Measurements from ENCODE around the gene GRM2.

- no peak for TF ChIP-seq POLR2A (IDR thresholded peaks at IDR 0.05)
- TF ChIP-seq, protein P1, sequence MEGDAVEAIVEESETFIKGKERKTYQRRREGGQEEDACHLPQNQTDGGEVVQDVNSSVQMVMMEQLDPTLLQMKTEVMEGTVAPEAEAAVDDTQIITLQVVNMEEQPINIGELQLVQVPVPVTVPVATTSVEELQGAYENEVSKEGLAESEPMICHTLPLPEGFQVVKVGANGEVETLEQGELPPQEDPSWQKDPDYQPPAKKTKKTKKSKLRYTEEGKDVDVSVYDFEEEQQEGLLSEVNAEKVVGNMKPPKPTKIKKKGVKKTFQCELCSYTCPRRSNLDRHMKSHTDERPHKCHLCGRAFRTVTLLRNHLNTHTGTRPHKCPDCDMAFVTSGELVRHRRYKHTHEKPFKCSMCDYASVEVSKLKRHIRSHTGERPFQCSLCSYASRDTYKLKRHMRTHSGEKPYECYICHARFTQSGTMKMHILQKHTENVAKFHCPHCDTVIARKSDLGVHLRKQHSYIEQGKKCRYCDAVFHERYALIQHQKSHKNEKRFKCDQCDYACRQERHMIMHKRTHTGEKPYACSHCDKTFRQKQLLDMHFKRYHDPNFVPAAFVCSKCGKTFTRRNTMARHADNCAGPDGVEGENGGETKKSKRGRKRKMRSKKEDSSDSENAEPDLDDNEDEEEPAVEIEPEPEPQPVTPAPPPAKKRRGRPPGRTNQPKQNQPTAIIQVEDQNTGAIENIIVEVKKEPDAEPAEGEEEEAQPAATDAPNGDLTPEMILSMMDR (IDR thresholded peaks at IDR 0.05) = no peak
Observed at GRCh38 chr3:51750878-51751277, 44.0 kb downstream of the GRM2 start.

All from adrenal gland (tissue), 5 donors.